ENCODE measurements around the gene ISOC1. TPM values are rescaled to one million over a fixed set of nuclear protein-coding genes. Genes with fewer than 3 reads are reported as not detected.

The ISOC1 gene
- total RNA-seq, 4 donors from 2014 or later, result 37.7 to 67.2 (median 38.7) TPM

- intact Hi-C loops (cut with DNase I; ENCODE audit: low total_unique reads), result no loop called here
- no peak for TF ChIP-seq POLR2A (IDR thresholded peaks at IDR 0.05)
- no peak for DNase-seq (ENCODE audit: low spot score in 2 of 2)
- 55 to 63% methylated on average over 2 of the region's 2 CpGs for WGBS, 2 donors
- H3K4me3 ChIP-seq (ENCODE audit: low read depth, poor library complexity, severe bottlenecking), result no peak overlapping the region
Observed at GRCh38 chr5:129125819-129126218, 31.3 kb downstream of the ISOC1 start.

DNA sequence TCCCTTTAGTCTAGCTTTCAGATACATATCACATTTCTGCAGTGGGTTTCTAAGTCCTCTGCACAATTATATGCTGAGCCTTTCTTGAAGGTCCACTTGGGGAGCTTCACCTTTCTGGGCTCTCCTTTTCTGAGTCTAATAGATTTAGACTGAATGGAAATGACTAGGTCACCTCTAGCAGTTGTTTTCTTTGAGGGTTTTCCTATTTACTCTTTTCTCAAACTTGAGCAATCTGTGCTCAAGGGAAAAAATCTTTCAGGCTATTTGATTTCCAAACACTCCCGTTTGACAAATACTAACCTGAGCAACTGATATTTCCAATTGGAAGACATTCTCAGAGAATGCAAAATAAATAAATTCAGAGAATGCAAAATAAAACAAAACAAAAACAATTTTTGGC lies 39.0 kb downstream of the ISOC1 start:
- no peak for DNase-seq (ENCODE audit: low spot score in 2 of 2)
- TF ChIP-seq, protein P1, sequence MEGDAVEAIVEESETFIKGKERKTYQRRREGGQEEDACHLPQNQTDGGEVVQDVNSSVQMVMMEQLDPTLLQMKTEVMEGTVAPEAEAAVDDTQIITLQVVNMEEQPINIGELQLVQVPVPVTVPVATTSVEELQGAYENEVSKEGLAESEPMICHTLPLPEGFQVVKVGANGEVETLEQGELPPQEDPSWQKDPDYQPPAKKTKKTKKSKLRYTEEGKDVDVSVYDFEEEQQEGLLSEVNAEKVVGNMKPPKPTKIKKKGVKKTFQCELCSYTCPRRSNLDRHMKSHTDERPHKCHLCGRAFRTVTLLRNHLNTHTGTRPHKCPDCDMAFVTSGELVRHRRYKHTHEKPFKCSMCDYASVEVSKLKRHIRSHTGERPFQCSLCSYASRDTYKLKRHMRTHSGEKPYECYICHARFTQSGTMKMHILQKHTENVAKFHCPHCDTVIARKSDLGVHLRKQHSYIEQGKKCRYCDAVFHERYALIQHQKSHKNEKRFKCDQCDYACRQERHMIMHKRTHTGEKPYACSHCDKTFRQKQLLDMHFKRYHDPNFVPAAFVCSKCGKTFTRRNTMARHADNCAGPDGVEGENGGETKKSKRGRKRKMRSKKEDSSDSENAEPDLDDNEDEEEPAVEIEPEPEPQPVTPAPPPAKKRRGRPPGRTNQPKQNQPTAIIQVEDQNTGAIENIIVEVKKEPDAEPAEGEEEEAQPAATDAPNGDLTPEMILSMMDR (IDR thresholded peaks at IDR 0.05), result no peak
- no peak for TF ChIP-seq POLR2A (IDR thresholded peaks at IDR 0.05)
- H3K4me3 ChIP-seq (ENCODE audit: low read depth, poor library complexity, severe bottlenecking), result no peak overlapping the region
- WGBS, 2 donors, result 76 to 78% methylated on average over 1 of the region's 1 CpG
- intact Hi-C loops (cut with DNase I; ENCODE audit: low total_unique reads), result no loop called here

DNA sequence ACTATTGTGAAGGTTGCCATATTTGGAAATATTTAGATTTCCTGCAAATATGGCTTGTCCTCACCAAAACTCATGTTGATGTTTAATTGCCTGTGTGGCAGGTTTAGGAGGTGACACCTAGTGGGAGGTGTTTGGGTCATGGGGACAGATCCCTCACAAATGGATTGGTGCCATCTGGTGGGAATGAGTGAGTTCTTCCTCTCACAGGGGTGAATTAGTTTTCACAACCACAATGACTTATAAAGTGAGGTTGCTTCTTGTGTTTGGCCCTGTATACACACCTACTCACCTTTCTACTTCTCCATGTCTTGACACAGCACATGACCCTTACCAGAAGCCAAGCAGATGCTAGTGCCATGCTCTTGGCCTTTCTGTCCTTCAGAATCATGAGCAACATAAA lies 41.1 kb downstream of the ISOC1 start:
- H3K4me3 ChIP-seq (ENCODE audit: low read depth, poor library complexity, severe bottlenecking), result no peak overlapping the region
- no peak for DNase-seq (ENCODE audit: low spot score in 2 of 2)
- intact Hi-C loops (cut with DNase I; ENCODE audit: low total_unique reads), result no loop called here
- no peak for TF ChIP-seq POLR2A (IDR thresholded peaks at IDR 0.05)
- TF ChIP-seq, protein P1 (IDR thresholded peaks at IDR 0.05), result no peak

- intact Hi-C loops (cut with DNase I; ENCODE audit: low total_unique reads), result no loop called here
- no peak for DNase-seq (ENCODE audit: low spot score in 2 of 2)
- TF ChIP-seq POLR2A (IDR thresholded peaks at IDR 0.05), result no peak
- no peak overlapping the region for H3K4me3 ChIP-seq (ENCODE audit: low read depth, poor library complexity, severe bottlenecking)
Observed at GRCh38 chr5:129137637-129138036, 43.1 kb downstream of the ISOC1 start.

DNA sequence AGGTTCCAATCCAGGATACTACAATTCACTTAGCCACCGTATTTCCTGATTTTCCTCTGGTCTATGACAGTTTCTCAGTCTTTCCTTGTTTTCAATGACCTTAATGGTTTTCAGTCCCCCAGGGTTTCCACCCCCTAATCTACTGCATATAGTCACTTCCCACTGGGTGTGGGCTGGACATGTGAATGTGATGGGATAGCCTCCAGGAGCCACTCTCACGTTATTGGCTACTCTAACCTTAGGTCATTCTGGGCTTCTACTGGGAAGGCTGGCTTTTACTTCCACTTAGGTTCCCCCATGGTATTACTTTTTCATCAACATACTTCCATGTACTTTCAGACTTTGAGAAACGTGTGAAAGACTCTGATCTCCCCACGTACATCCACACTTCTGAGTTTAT lies 46.5 kb downstream of the ISOC1 start:
- no peak for DNase-seq (ENCODE audit: low spot score in 2 of 2)
- TF ChIP-seq, protein P1 (IDR thresholded peaks at IDR 0.05), result no peak
- TF ChIP-seq POLR2A (IDR thresholded peaks at IDR 0.05), result no peak
- H3K4me3 ChIP-seq (ENCODE audit: low read depth, poor library complexity, severe bottlenecking), result no peak overlapping the region
- intact Hi-C loops (cut with DNase I; ENCODE audit: low total_unique reads), result no loop called here
- 57 to 59% methylated on average over 4 of the region's 4 CpGs for WGBS, 2 donors

- no peak overlapping the region for H3K4me3 ChIP-seq (ENCODE audit: low read depth, poor library complexity, severe bottlenecking)
- no peak for TF ChIP-seq POLR2A (IDR thresholded peaks at IDR 0.05)
- TF ChIP-seq, protein P1 (IDR thresholded peaks at IDR 0.05), result no peak
- DNase-seq (ENCODE audit: low spot score in 2 of 2), result no peak
- intact Hi-C loops (cut with DNase I; ENCODE audit: low total_unique reads), result no loop called here
- WGBS, 2 donors, result 26 to 46% methylated on average over 2 of the region's 2 CpGs
Observed at GRCh38 chr5:129141696-129142095, 47.1 kb downstream of the ISOC1 start.

DNA sequence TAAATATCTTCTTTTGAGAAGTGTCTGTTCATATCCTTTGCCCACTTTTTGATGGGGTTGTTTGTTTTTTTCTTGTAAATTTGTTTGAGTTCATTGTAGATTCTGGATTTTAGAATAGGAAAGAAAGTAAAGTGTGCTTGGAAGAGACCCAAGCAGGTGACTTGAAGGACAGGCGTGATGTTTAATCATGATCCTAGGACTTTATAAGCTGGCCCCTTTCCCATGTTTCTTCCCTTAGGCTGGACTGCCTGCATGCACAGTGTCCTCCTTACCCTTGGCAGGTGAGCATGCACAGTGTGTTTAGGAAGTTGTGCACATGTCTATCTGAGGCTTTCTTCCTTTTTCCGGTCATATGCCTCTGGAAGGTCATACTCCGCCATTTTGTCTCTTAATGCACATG lies 61.3 kb downstream of the ISOC1 start:
- intact Hi-C loops (cut with DNase I; ENCODE audit: low total_unique reads), result no loop called here
- no peak for TF ChIP-seq POLR2A (IDR thresholded peaks at IDR 0.05)
- TF ChIP-seq, protein P1 (IDR thresholded peaks at IDR 0.05), result no peak
- WGBS, 2 donors, result 80 to 84% methylated on average over 3 of the region's 3 CpGs
- no peak overlapping the region for H3K4me3 ChIP-seq (ENCODE audit: low read depth, poor library complexity, severe bottlenecking)
- DNase-seq (ENCODE audit: low spot score in 2 of 2), result no peak

Data from lower leg skin (tissue), 4 donors.